Smooth muscle cell of the coronary artery (primary cell): ENCODE data around the gene GOT1. TPM values are rescaled to one million over a fixed set of nuclear protein-coding genes. Genes with fewer than 3 reads are reported as not detected.

Experiments used
- total RNA-seq: library from RNA; depleted of rRNA; stranded (reverse); fragments of >200 nt; gene quantifications from 2 replicates; pipeline ENCODE4 v1.2.3, GENCODE V29; 2014; ENCODE audit warnings: low replicate concordance

The GOT1 gene
- 9.1 and 29.0 TPM in 2 replicates for total RNA-seq

DNA sequence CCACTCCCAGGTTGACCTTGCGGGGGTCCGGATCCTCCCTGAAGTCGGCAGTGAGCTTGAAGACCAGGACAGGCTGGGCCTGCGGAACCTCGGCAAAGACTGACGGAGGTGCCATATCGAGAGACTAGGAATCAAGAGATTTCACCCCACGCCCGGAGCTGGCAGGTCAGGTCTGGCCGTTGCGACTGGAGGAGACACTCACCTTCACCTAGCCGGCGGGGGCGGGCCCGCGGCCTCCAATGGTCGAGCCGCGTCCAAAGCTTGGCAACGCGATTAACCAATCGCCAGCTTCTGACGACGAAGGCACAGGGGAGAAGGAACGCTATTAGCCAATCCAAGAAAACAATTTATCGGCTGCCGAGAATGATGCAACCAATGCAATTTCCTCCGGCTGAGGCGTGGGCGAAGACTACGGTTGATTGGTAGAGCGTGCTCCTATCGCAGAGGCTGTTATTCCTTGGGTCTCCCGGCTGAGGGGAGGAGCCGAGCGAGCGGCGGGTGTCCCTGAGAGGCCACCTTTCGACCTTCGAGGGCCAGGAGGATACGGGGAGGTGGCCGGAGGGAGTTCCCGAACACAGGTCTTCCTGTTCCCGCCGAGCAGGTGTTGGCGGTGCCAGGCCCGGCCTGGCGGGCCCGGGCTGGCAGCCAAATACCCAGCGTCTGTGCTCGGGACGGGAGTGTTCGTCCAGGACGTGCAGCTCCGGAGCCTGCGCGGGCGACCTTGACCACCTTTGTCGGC is at the start of gene GOT1:
GOT1 (minus strand) TSS at position 174 of the 739 bp plus-strand sequence; CDS start at position 115, 59 bp downstream.

Other genes with a start within 250 kb of the GOT1 start
- gene HPSE2, start 194.8 kb downstream of the GOT1 start, total RNA-seq, result not detected in 2 replicates
- under 0.01 TPM in 2 replicates for gene CNNM1, start 101.3 kb downstream of the GOT1 start, total RNA-seq
- gene NKX2-3, start 102.3 kb upstream of the GOT1 start, total RNA-seq, result not detected in 2 replicates
- gene SLC25A28, start 189.8 kb upstream of the GOT1 start, total RNA-seq, result 12.9 and 32.6 TPM in 2 replicates
- 12.4 and 27.3 TPM in 2 replicates for gene ENTPD7, start 228.9 kb upstream of the GOT1 start, total RNA-seq